Keratinocyte (primary cell): ENCODE results near the gene CSRP1. TPM values are rescaled to one million over a fixed set of nuclear protein-coding genes. Genes with fewer than 3 reads are reported as not detected.

Experiments
- DNase-seq: peaks from one replicate; pipeline ENCODE4 v3.0.0-alpha.2; 2011; ENCODE audit warnings: low read depth, missing footprints, low spot score
- FAIRE-seq: peaks from 2 replicates; lab custom pipeline; 2011; peaks lifted over from hg19 to GRCh38; lab: Jason Lieb, UNC
- H2AFZ ChIP-seq: 2 replicates; pipeline ENCODE4 v1.6.0; 2012; ENCODE audit warnings: low read length, control low read depth, inconsistent platforms; ENCODE audit not compliant: control insufficient read depth
- H3K27ac ChIP-seq: 2 replicates; pipeline ENCODE4 v1.5.1; 2011; ENCODE audit warnings: low read length; ENCODE audit not compliant: control insufficient read depth, insufficient read depth
- H3K27me3 ChIP-seq: 3 replicates; pipeline ENCODE4 v1.6.0; 2011; ENCODE audit warnings: low read length; ENCODE audit not compliant: control insufficient read depth, insufficient read depth; ENCODE audit errors: extremely low read depth
- H3K36me3 ChIP-seq, 2 experiments: 2 replicates in 1 of 2; 3 replicates in 1 of 2; pipeline ENCODE4 v1.5.1; 2011; ENCODE audit warnings: low read length in 2 of 2, mild to moderate bottlenecking in 1 of 2; ENCODE audit not compliant: control insufficient read depth in 2 of 2, insufficient read depth in 2 of 2; ENCODE audit errors: extremely low read depth in 1 of 2
- H3K4me1 ChIP-seq: 3 replicates; pipeline ENCODE4 v1.5.1; 2011; ENCODE audit warnings: low read length; ENCODE audit not compliant: control insufficient read depth, insufficient read depth; ENCODE audit errors: extremely low read depth
- H3K4me2 ChIP-seq: 3 replicates; pipeline ENCODE4 v1.6.0; 2011; ENCODE audit warnings: low read depth, low read length; ENCODE audit not compliant: control insufficient read depth, insufficient read depth; ENCODE audit errors: extremely low read depth
- H3K4me3 ChIP-seq, 3 experiments: fragments of 200-600 bp in 1 of 3; sonication (generic) in 1 of 3; 2 replicates in 2 of 3; 3 replicates in 1 of 3; pipeline ENCODE4 v1.5.1; 2011 to 2016; ENCODE audit warnings: low read length in 3 of 3, mild to moderate bottlenecking in 3 of 3, control low read depth in 2 of 3, inconsistent platforms in 1 of 3, low read depth in 1 of 3, mixed read lengths in 1 of 3, mixed run types in 1 of 3, moderate library complexity in 1 of 3; ENCODE audit not compliant: control insufficient read depth in 2 of 3, insufficient read depth in 2 of 3; ENCODE audit errors: extremely low read depth in 1 of 3
- H3K79me2 ChIP-seq: 2 replicates; pipeline ENCODE4 v1.6.0; 2012; ENCODE audit warnings: low read length; ENCODE audit not compliant: control insufficient read depth, insufficient read depth
- H3K9ac ChIP-seq: 3 replicates; pipeline ENCODE4 v1.6.0; 2011; ENCODE audit warnings: low read length; ENCODE audit not compliant: control insufficient read depth, insufficient read depth; ENCODE audit errors: extremely low read depth
- H3K9me1 ChIP-seq: 3 replicates; pipeline ENCODE4 v1.6.0; 2011; ENCODE audit warnings: low read length; ENCODE audit not compliant: control insufficient read depth, insufficient read depth; ENCODE audit errors: extremely low read depth
- H3K9me3 ChIP-seq: 2 replicates; pipeline ENCODE4 v1.5.1; 2012; ENCODE audit warnings: low read depth, low read length; ENCODE audit not compliant: control insufficient read depth
- H4K20me1 ChIP-seq: 3 replicates; pipeline ENCODE4 v1.6.0; 2011; ENCODE audit warnings: low read length; ENCODE audit not compliant: control insufficient read depth, insufficient read depth; ENCODE audit errors: extremely low read depth
- CTCF ChIP-seq, 3 experiments: IDR thresholded peaks in 1 of 3; conservative IDR thresholded peaks in 1 of 3; optimal IDR thresholded peaks in 1 of 3; 2 replicates in 2 of 3; 3 replicates in 1 of 3; pipeline versions ENCODE3 to v1.5.1; 2011; ENCODE audit warnings: low read length in 3 of 3, mild to moderate bottlenecking in 3 of 3, moderate library complexity in 2 of 3, control low read depth in 1 of 3, inconsistent platforms in 1 of 3; ENCODE audit not compliant: insufficient read depth in 2 of 3; ENCODE audit errors: extremely low read depth in 1 of 3
- EZH2 ChIP-seq: IDR thresholded peaks from one replicate; pipeline ENCODE4 v1.6.1; 2012; ENCODE audit warnings: inconsistent platforms, mild to moderate bottlenecking, low read length, moderate library complexity
- dilution Hi-C: fragments of 300-500 bp; cut with MboI; formaldehyde crosslinking; loops from one replicate; pipeline ENCODE4 v1.7.0; 2020; ENCODE audit warnings: low sequenced_read_pairs; ENCODE audit not compliant: extremely low pct_ligation_motif_present
- polyA plus RNA-seq, 5 experiments: library from polyadenylated mRNA; depleted of rRNA in 3 of 5; stranded (reverse) in 3 of 5; stranded (forward) in 1 of 5; unstranded in 1 of 5; fragments of >200 nt; gene quantifications; 1 replicate in 1 of 5; 2 replicates in 3 of 5; 3 replicates in 1 of 5; pipeline versions ENCODE4 v1.2.1 to v1.2.3, GENCODE V29; 2011 to 2012; ENCODE audit warnings: missing spikeins in 2 of 5, low read depth in 1 of 5, low replicate concordance in 1 of 5

CSRP1 gene
- polyA plus RNA-seq, 1 donor (not counting 4 experiments of a cell fraction or from before 2014, with no cell fraction given), result 168 TPM

- Histone ChIP-seq H3K27me3 (no peaks in the 10 kb centered on the region), H3K9me3 (no peaks in the 10 kb centered on the region), H3K4me1 (peaks cover 31% of the 10 kb centered on the region), H4K20me1 (no peaks in the 10 kb centered on the region), H2AFZ (no peak overlapping the region), H3K27ac (no peak overlapping the region), H3K9me1 (no peaks in the 10 kb centered on the region), H3K4me2 (no peak overlapping the region), H3K79me2 (no peaks in the 10 kb centered on the region), H3K4me3 (no peak overlapping the region), H3K36me3 (no peaks in the 10 kb centered on the region), H3K9ac (no peak overlapping the region)
- dilution Hi-C loops, result no loop called here
- TF ChIP-seq EZH2 (no peak), CTCF (optimal IDR thresholded peaks at IDR 0.05 in 1 of 3, IDR thresholded peaks at IDR 0.05 in 1 of 3, conservative IDR thresholded peaks at IDR 0.05 in 1 of 3; ENCODE audit: extremely low read depth in 1 of 3, insufficient read depth in 2 of 3, low read length in 3 of 3) (no peak)
- FAIRE-seq, result no peak
- DNase-seq, result no peak
These were observed 7.5 kb upstream of the CSRP1 start for GRCh38 chr1:201514466-201514865.

- H3K27me3 ChIP-seq, result no peaks in the 10 kb centered on the region
- H3K27ac ChIP-seq, result no peak overlapping the region
- H2AFZ ChIP-seq, result no peak overlapping the region
- peaks cover 31% of the 10 kb centered on the region for H3K4me1 ChIP-seq
- TF ChIP-seq EZH2 (no peak), CTCF (optimal IDR thresholded peaks at IDR 0.05 in 1 of 3, IDR thresholded peaks at IDR 0.05 in 1 of 3, conservative IDR thresholded peaks at IDR 0.05 in 1 of 3; ENCODE audit: extremely low read depth in 1 of 3, insufficient read depth in 2 of 3, low read length in 3 of 3) (no peak)
- no peak overlapping the region for H3K4me3 ChIP-seq
- no peaks in the 10 kb centered on the region for H3K9me3 ChIP-seq
- FAIRE-seq, result no peak
- no peak for DNase-seq
- no peak overlapping the region for H3K4me2 ChIP-seq
- H3K36me3 ChIP-seq, result no peaks in the 10 kb centered on the region
- H3K9me1 ChIP-seq, result no peaks in the 10 kb centered on the region
- no peaks in the 10 kb centered on the region for H3K79me2 ChIP-seq
- H3K9ac ChIP-seq, result no peak overlapping the region
- dilution Hi-C loops, result no loop called here
- H4K20me1 ChIP-seq, result no peaks in the 10 kb centered on the region
These were observed 6.7 kb upstream of the CSRP1 start for GRCh38 chr1:201513498-201514243.
